ENCODE results near the gene KCNQ1.

Gene KCNQ1

DNA sequence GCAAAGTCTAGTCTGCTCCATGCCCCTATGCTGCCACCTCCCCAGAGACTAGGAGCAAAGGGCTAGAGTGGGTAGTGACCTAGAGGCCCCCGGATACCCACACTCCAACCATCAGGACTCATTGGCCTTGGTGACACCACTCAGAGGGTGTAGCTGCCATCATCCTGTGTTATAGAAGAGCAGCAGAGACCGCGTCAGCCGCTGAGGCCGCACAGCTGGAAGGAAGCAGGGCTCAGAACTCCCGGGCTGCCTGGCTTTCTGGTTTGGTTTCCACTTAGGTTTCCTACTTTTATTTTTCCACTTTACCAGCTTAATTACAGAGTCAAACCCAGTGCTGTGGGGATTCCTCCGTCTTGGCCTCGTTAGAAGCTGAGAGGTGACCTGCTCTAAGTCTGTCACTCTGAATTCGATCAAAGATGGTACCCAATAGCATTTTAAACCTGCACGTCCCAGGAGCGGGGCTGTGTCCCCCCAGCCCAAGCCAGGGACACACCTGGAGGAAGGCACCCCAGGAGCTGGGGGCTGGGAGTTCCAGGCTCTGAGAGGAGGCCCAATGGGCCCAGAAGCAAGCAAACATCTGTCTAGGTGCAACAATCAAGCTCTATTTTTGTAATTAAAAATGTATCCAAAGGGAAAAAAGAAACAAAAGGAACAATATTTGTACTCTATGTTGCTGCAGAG, 442.8 kb downstream of the KCNQ1 start:
- Histone ChIP-seq H3K4me1 (ENCODE audit: control insufficient read depth, insufficient read depth, low read depth, low read length) (peaks cover 60% of the 10 kb centered on the region), H3K36me3 (ENCODE audit: control insufficient read depth in 1 of 2, insufficient read depth in 2 of 2, low read depth in 1 of 2, low read length in 2 of 2) (peaks cover 0 to 8% of the 10 kb centered on the region in 2 experiments), H3K9ac (ENCODE audit: low read length) (no peak overlapping the region), H3K4ac (ENCODE audit: low read depth in 1 of 2, low read length in 2 of 2) (peak overlapping the region in 1 of 2 experiments; percentile 3), H3K9me3 (ENCODE audit: control insufficient read depth, low read length) (no peaks in the 10 kb centered on the region), H2AK5ac (ENCODE audit: low read length, severe bottlenecking) (no peak overlapping the region), H3K18ac (ENCODE audit: low read depth in 1 of 2, low read length in 2 of 2) (peak overlapping the region in 1 of 2 experiments; percentile 2), H2BK15ac (ENCODE audit: low read depth, poor library complexity, severe bottlenecking) (peak overlapping the region; percentile 90), H3K27me3 (ENCODE audit: control insufficient read depth in 1 of 2, insufficient read depth in 1 of 2, low read length in 2 of 2) (peaks cover 0 to 7% of the 10 kb centered on the region in 2 experiments), H3K23ac (ENCODE audit: low read length in 2 of 2) (no peak overlapping the region), H3K27ac (ENCODE audit: low read length, poor library complexity, severe bottlenecking) (no peak overlapping the region), H2AFZ (ENCODE audit: low read depth, low read length) (no peak overlapping the region), H3K79me1 (replicated peaks; ENCODE audit: low read length, poor library complexity, severe bottlenecking) (peaks cover 3% of the 10 kb centered on the region), H3K4me2 (ENCODE audit: low read length, poor library complexity, severe bottlenecking) (no peak overlapping the region), H2BK12ac (ENCODE audit: low read length in 2 of 2) (peak overlapping the region; percentile 21 to 23), H4K91ac (ENCODE audit: low read length) (peak overlapping the region; percentile 46), H4K8ac (ENCODE audit: low read length) (no peak overlapping the region), H2BK5ac (ENCODE audit: low read depth, low read length, poor library complexity, severe bottlenecking) (no peak overlapping the region), H3K4me3 (ENCODE audit: insufficient read depth in 1 of 2, low read depth in 1 of 2, low read length in 2 of 2) (no peak overlapping the region), H2BK120ac (ENCODE audit: low read depth, low read length) (peak overlapping the region; percentile 21), H3K14ac (ENCODE audit: low read length in 2 of 2) (no peak overlapping the region)
- peak; percentile 29 for DNase-seq
- WGBS, result 77% methylated on average over 11 of the region's 11 CpGs

- Histone ChIP-seq H2BK12ac (ENCODE audit: low read length in 2 of 2) (no peak overlapping the region), H3K4me2 (ENCODE audit: low read length, poor library complexity, severe bottlenecking) (no peak overlapping the region), H2BK15ac (ENCODE audit: low read depth, poor library complexity, severe bottlenecking) (no peak overlapping the region), H3K18ac (ENCODE audit: low read depth in 1 of 2, low read length in 2 of 2) (no peak overlapping the region), H3K4me3 (ENCODE audit: insufficient read depth in 1 of 2, low read depth in 1 of 2, low read length in 2 of 2) (no peak overlapping the region), H3K27ac (ENCODE audit: low read length, poor library complexity, severe bottlenecking) (no peak overlapping the region), H3K14ac (ENCODE audit: low read length in 2 of 2) (no peak overlapping the region), H3K79me1 (replicated peaks; ENCODE audit: low read length, poor library complexity, severe bottlenecking) (peaks cover 3% of the 10 kb centered on the region), H2BK120ac (ENCODE audit: low read depth, low read length) (no peak overlapping the region), H3K4ac (ENCODE audit: low read depth in 1 of 2, low read length in 2 of 2) (no peak overlapping the region), H4K8ac (ENCODE audit: low read length) (no peak overlapping the region), H2AFZ (ENCODE audit: low read depth, low read length) (no peak overlapping the region), H3K9ac (ENCODE audit: low read length) (no peak overlapping the region), H3K4me1 (ENCODE audit: control insufficient read depth, insufficient read depth, low read depth, low read length) (peaks cover 57% of the 10 kb centered on the region), H2BK5ac (ENCODE audit: low read depth, low read length, poor library complexity, severe bottlenecking) (no peak overlapping the region), H4K91ac (ENCODE audit: low read length) (no peak overlapping the region), H3K36me3 (ENCODE audit: control insufficient read depth in 1 of 2, insufficient read depth in 2 of 2, low read depth in 1 of 2, low read length in 2 of 2) (peaks cover 0 to 4% of the 10 kb centered on the region in 2 experiments), H2AK5ac (ENCODE audit: low read length, severe bottlenecking) (peak overlapping the region; percentile 19), H3K23ac (ENCODE audit: low read length in 2 of 2) (no peak overlapping the region), H3K27me3 (ENCODE audit: control insufficient read depth in 1 of 2, insufficient read depth in 1 of 2, low read length in 2 of 2) (no peaks in the 10 kb centered on the region), H3K9me3 (ENCODE audit: control insufficient read depth, low read length) (no peaks in the 10 kb centered on the region)
- WGBS, result 33% methylated on average over 23 of the region's 25 CpGs
- DNase-seq, result peak; percentile 83
Measured at GRCh38 chr11:2888266-2888968, 443.6 kb downstream of the KCNQ1 start.

DNA sequence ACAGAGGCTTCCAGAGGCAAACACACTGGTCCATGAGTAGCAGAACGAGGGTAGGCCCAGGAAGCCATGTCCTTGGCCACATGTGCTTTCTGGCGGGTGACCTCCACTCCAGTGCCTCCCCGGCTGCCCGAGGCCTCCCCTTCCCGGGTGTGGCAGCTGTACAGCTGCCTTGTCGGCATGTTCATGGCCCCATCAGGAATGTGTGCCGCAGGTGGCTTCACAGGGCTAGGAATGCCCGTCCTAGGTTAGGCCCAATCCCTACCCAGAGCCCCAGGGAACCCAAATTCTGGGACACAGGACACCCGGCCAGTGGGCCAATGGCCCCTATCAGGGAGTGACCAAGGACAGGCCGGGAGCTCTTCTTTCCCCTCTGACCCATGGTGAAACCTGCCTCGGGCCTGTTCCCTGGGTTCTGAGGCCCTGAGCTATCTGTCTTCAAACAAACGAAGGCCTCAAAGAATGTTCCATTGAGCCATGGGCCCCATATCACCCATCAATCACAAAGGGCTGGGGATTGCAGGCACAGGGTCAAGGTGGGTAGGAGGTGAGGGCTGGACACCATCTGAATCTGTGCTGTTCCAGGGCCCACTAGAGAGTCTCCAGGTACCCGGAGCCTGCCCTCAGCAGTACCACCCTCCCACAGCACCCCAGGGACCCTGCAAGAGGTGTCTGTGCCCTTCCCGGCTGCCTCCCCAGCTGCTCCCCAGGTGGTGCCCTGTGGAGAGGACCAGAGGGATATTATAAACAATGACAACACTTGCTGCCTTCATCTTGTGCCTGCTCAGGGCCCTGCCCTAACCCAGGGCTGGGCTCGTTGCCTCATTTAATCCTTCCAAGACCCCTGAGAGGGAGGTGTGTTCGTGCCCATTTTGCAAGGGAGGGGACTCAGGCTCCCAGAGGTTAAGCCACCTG, 444.8 kb downstream of the KCNQ1 start:
- H3K4ac ChIP-seq (ENCODE audit: low read depth in 1 of 2, low read length in 2 of 2), result peak overlapping the region in 1 of 2 experiments; percentile 71
- H3K4me1 ChIP-seq (ENCODE audit: control insufficient read depth, insufficient read depth, low read depth, low read length), result peaks cover 57% of the 10 kb centered on the region
- no peak overlapping the region for H3K27ac ChIP-seq (ENCODE audit: low read length, poor library complexity, severe bottlenecking)
- H2AK5ac ChIP-seq (ENCODE audit: low read length, severe bottlenecking), result peak overlapping the region; percentile 20
- peak overlapping the region; percentile 30 for H4K91ac ChIP-seq (ENCODE audit: low read length)
- H3K14ac ChIP-seq (ENCODE audit: low read length in 2 of 2), result no peak overlapping the region
- 89% methylated on average over 16 of the region's 16 CpGs for WGBS
- peaks cover 3% of the 10 kb centered on the region for H3K79me1 ChIP-seq (replicated peaks; ENCODE audit: low read length, poor library complexity, severe bottlenecking)
- H2AFZ ChIP-seq (ENCODE audit: low read depth, low read length), result no peak overlapping the region
- no peak overlapping the region for H4K8ac ChIP-seq (ENCODE audit: low read length)
- no peak overlapping the region for H3K4me2 ChIP-seq (ENCODE audit: low read length, poor library complexity, severe bottlenecking)
- no peaks in the 10 kb centered on the region for H3K9me3 ChIP-seq (ENCODE audit: control insufficient read depth, low read length)
- no peak overlapping the region for H3K18ac ChIP-seq (ENCODE audit: low read depth in 1 of 2, low read length in 2 of 2)
- H2BK12ac ChIP-seq (ENCODE audit: low read length in 2 of 2), result peak overlapping the region; percentile 65 to 80
- H3K36me3 ChIP-seq (ENCODE audit: control insufficient read depth in 1 of 2, insufficient read depth in 2 of 2, low read depth in 1 of 2, low read length in 2 of 2), result no peaks in the 10 kb centered on the region
- H3K23ac ChIP-seq (ENCODE audit: low read length in 2 of 2), result no peak overlapping the region
- no peak overlapping the region for H2BK5ac ChIP-seq (ENCODE audit: low read depth, low read length, poor library complexity, severe bottlenecking)
- no peak overlapping the region for H2BK120ac ChIP-seq (ENCODE audit: low read depth, low read length)
- no peaks in the 10 kb centered on the region for H3K27me3 ChIP-seq (ENCODE audit: control insufficient read depth in 1 of 2, insufficient read depth in 1 of 2, low read length in 2 of 2)
- H2BK15ac ChIP-seq (ENCODE audit: low read depth, poor library complexity, severe bottlenecking), result peak overlapping the region; percentile 15
- DNase-seq, result no peak
- no peak overlapping the region for H3K4me3 ChIP-seq (ENCODE audit: insufficient read depth in 1 of 2, low read depth in 1 of 2, low read length in 2 of 2)
- H3K9ac ChIP-seq (ENCODE audit: low read length), result no peak overlapping the region

Measured in mesenchymal stem cell (in vitro differentiated cells and primary cell).